Measurements from ENCODE around the gene GON4L.
"Not testable (repeated sequence)": the region's sequence is repeated elsewhere in the genome, so short reads cannot be mapped to it uniquely, and the experiment has no call there.

GON4L gene

DNA sequence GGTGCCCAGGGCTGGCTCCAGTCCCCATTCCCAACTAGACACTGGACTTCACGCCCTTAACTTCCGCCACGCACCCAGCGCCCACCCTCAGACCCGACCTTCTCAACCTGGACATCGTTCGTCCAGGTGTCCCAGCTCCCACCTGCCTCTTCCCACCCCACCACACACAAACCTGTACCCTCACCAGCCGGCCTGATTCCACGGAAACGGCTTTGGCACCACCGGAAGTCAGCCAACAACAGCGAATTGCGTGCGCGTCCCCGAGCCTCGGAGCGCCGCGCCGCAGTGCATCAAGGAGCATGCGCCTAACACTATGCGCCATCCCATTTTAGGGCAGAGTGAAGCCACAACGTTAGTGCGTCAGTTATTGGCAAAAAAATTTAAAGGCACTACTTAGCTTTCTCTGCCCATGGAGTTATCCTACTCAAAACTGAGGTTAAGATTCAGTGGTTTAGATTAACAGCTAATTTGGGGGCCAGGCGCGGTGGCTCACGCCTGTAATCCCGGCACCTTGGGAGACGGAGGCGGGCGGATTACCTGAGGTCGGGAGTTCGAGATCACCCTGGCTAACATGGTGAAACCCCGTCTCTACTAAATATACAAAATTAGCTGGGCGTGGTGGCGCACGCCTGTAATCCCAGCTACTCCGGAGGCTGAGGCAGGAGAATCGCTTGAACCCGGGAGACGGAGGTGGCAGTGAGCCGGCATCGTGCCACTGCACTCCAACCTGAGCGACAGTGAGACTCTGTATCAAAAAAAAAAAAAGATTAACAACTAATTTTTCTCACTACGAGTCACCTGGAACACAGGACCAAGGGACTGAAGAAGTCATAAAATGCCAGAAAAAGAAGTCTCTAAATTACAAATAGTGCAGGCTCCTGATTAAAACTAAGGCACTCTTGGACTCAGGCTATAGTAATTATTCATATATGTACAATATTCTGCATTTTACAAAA, at the start of gene GON4L:
Gene GON4L, minus strand, starts transcription at position 240 of the 956 bp plus-strand sequence. CDS start 3,434 bp downstream, outside the sequence.
- peak; percentile 74 to 79 for DNase-seq (ENCODE audit: low read depth in 2 of 2)

DNA sequence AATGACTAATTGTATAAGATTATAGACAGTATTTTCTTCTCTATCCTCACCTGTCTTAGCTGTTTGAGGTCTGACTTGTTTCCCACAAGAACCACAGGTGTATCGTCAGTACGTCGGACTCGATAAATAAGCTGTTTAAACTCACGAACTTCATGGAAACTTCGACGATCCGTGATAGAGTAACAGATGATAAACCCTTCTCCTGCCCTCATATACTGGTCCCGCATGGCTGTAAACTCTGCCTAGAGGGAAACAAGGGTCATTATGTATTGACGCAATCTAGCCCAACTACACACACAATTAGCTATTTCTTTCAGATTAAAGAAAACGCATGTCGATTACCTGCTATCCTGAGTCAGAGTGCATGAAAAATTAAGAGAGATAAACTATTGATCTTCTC, 47.2 kb upstream of the GON4L start:
- DNase-seq (ENCODE audit: low read depth in 2 of 2): no peak

DNA sequence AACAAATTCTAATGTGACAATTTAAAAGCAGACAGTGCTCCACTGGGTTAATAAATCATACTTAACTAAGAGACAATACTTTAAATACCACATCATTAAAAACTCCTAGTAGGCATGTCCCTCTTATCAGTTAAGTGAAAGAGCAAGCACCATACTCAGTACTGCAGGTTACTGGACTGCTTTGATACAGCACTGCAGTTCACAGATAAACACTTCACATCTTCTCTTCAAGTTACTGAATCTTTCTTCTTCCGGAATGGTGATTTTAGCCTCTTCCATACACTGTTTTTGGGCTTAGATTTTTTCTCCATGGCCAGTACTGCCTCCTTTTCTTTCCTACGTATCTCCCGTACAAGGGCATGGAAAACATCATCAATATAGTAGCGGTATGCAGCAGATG, 43.1 kb upstream of the GON4L start:
- no peak for DNase-seq (ENCODE audit: low read depth in 2 of 2)

- no peak for DNase-seq (ENCODE audit: low read depth in 2 of 2)
Observed at GRCh38 chr1:155899683-155900082, 42.7 kb upstream of the GON4L start.

DNA sequence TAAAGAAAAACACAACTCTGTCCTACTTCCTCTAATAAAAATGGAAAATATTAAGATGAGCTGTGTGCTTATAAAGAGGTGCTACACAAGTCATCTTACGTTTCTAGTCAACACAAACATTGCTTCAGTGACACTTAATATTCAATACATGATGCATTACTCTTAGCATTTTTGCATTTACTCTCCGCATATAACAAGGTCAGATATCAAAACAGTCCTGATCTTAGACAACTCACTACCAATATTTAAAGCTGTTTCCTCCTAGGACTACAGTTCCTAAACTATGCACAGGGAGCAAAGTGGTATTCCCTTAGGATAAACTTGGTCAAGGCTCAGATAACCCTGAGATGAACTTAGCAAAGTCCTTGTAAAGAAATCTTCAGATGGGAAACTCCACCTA, 41.9 kb upstream of the GON4L start:
- no peak for DNase-seq (ENCODE audit: low read depth in 2 of 2)

- no peak for DNase-seq (ENCODE audit: low read depth in 2 of 2)
Observed at GRCh38 chr1:155897746-155898145, 40.7 kb upstream of the GON4L start.

- not testable (repeated sequence) for DNase-seq (ENCODE audit: low read depth in 2 of 2)
Observed at GRCh38 chr1:155896476-155896875, 39.5 kb upstream of the GON4L start.

DNA sequence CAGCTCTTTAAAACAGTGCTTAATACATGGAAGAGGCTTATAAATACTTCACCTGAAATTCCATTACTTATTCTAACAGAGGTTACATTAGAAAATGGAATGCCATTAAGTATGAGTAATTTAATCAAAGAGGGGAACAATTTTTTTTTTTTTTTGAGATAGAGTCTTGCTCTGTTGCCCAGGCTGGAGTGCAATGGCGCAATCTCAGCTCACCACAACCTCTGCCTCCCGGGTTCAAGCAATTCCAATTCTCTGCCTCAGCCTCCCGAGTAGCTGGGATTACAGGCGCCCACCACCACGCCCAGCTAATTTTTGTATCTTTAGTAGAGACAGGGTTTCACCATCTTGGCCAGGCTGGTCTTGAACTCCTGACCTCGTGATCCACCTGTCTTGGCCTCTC, 38.6 kb upstream of the GON4L start:
- DNase-seq (ENCODE audit: low read depth in 2 of 2): not testable (repeated sequence)

- DNase-seq (ENCODE audit: low read depth in 2 of 2): no peak
Observed at GRCh38 chr1:155893389-155894142, 36.6 kb upstream of the GON4L start.

- DNase-seq (ENCODE audit: low read depth in 2 of 2): no peak
Observed at GRCh38 chr1:155892796-155893195, 35.8 kb upstream of the GON4L start.

DNA sequence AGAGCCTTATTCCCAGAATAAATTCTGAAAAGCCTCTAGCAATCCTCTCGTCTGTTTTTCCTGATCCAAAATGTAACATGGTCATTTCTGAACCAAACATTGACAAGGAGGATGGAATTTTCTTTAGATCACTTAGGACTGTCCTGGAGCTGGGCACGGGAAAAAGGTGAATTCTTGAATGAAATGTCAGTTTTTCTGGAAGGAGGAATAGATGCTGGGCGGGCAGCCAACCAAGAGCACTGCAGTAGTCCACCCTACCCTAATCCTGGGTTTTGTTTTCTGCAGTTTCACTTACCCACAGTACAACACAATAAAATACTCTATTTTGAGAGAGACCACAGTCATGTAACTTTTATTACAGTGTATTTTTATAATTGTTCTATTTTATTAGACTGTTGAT, 33.2 kb upstream of the GON4L start:
- no peak for DNase-seq (ENCODE audit: low read depth in 2 of 2)

- no peak for DNase-seq (ENCODE audit: low read depth in 2 of 2)
Observed at GRCh38 chr1:155889566-155889965, 32.6 kb upstream of the GON4L start.

- DNase-seq (ENCODE audit: low read depth in 2 of 2): no peak
Observed at GRCh38 chr1:155888481-155888880, 31.5 kb upstream of the GON4L start.

DNA sequence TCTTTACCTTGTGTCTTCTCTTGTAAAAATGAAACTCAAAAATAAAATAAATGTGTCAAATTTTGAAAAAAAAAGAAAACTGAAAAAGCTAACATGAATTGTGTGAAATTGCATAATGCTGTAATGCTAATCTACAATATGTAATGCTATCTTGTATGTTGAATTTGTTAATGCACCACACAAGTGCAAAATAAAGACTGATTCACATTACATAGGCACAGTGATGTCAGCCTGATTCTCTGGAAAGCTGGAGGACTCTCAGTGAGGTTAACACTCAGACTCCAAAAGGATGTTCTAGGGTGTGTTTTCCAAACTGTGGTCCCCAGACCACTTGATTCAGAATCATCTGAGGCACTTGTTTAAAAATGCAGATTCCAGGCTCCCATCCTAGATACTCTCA, 28.0 kb upstream of the GON4L start:
- DNase-seq (ENCODE audit: low read depth in 2 of 2): no peak

GRCh38 chr1:155884031-155884960, 27.3 kb upstream of the GON4L start:
- DNase-seq (ENCODE audit: low read depth in 2 of 2): no peak

DNA sequence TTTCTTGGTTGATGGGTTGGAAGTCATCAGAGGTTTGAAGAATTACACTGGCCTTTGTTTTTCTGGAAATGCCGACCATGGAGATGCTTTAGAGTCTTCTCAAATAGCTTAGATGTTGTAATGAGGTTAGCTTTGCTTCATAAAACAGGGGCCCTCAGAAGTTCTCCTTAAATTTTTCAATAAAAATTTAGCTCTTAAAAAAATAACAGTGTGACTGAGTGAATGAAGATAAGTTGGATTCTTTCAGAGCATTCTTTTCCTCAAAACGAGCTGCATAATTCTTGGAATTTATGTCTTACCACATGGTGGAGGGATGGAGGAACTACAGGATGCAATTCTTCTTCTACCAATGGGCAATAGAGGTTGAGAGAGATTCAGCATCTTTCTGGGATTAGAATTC, 25.8 kb upstream of the GON4L start:
- DNase-seq (ENCODE audit: low read depth in 2 of 2): no peak

GRCh38 chr1:155882235-155882634, 25.2 kb upstream of the GON4L start:
- DNase-seq (ENCODE audit: low read depth in 2 of 2): no peak

DNA sequence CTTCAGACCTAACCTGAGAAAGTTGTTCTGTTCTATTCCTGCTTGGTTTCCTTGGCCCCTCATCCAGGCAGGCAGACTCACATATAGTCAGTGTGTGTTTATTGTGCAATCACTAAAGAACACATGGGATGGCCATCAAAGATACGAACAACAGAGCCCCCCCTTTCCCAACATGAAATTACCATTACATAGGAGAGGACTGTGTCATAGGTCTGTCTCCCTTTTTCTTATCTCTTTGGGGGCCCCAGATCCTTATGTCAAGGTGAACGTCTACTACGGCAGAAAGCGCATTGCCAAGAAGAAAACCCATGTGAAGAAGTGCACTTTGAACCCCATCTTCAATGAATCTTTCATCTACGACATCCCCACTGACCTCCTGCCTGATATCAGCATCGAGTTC, 23.9 kb upstream of the GON4L start:
- DNase-seq (ENCODE audit: low read depth in 2 of 2): no peak

GRCh38 chr1:155880251-155880650, 23.2 kb upstream of the GON4L start:
- DNase-seq (ENCODE audit: low read depth in 2 of 2): no peak

- DNase-seq (ENCODE audit: low read depth in 2 of 2): no peak
Observed at GRCh38 chr1:155877945-155878344, 20.9 kb upstream of the GON4L start.

DNA sequence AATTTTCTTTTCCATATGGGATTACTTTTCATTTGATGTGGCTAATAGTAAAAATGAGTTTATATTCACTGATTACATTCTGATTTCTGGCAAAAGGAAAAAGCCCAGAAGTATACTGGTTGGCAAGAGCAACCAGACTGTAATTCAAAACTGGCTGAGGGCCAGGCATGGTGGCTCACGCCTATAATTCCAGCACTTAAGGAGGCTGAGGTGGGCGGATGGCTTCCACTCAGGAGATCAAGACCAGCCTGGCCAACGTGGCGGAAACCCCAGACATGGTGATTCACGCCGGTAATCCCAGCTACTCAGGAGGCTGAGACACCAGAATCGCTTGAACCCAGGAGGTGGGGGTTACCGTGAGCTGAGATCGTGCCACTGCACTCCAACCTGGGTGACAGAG, 16.8 kb upstream of the GON4L start:
- DNase-seq (ENCODE audit: low read depth in 2 of 2): no peak

GRCh38 chr1:155872527-155872926, 15.5 kb upstream of the GON4L start:
- no peak for DNase-seq (ENCODE audit: low read depth in 2 of 2)

All from stimulated activated CD8-positive, alpha-beta memory T cell treated with anti-CD3 and anti-CD28 coated beads, Interleukin-7, amount 100 ng/mL, for 1 hour (primary cell).